ENCODE results near the gene MACC1. TPM values are rescaled to one million over a fixed set of nuclear protein-coding genes. Genes with fewer than 3 reads are reported as not detected.

MACC1 gene
- polyA plus RNA-seq, 2 donors = 4.9 to 5.6 TPM

DNA sequence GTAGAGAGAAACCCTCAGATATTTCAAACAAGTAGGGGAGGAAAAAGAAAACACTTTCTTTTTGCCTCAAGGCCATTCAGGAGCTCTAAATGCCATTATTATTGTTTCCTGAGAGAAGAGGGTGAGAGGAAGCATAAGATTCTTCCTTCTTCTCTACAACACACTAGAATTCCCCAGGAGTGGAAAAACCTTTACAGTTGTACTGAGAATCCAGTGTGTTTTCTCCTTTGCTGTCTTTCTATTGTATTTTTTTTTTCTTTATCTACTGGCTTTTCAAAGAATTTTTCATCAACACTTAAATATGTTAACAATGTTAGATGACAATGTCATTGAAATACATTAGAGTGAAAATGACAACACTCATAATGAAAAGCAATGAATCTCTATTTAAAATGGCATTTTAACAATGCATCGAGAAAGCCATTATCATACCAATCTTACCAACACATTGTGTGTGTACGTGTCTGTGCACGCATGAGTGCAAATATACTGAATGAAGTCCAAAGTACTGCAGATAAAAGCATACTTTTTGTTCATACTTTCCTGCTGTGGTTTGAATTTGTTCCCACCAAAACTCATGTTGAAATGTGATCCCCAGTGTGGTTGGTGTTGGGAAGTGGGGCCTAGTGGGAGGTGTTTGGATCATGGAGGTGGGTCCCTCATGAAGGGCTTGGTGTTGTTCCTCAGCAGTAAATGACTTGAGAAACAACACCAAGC lies 24.2 kb upstream of the MACC1 start:
- no peaks in the 10 kb centered on the region for H3K9me3 ChIP-seq (ENCODE audit: control insufficient read depth in 2 of 2, insufficient read depth in 1 of 2, low read depth in 1 of 2, low read length in 1 of 2)
- H3K4me3 ChIP-seq (ENCODE audit: low read depth in 1 of 2, low read length in 2 of 2) = no peak overlapping the region
- no peaks in the 10 kb centered on the region for H3K4me1 ChIP-seq (ENCODE audit: control insufficient read depth in 2 of 2, insufficient read depth in 2 of 2, low read length in 1 of 2)
- no peaks in the 10 kb centered on the region for H3K36me3 ChIP-seq (ENCODE audit: control insufficient read depth in 2 of 2, insufficient read depth in 2 of 2, low read length in 1 of 2)
- 50 to 51% methylated on average over 3 of the region's 3 CpGs for WGBS, 2 donors
- H3K27me3 ChIP-seq (ENCODE audit: control insufficient read depth in 1 of 2, insufficient read depth in 2 of 2, low read length in 2 of 2) = no peaks in the 10 kb centered on the region
- peak overlapping the region in 1 of 2 donors; percentile 66 for H3K27ac ChIP-seq (ENCODE audit: low read depth in 2 of 2, low read length in 1 of 2)

DNA sequence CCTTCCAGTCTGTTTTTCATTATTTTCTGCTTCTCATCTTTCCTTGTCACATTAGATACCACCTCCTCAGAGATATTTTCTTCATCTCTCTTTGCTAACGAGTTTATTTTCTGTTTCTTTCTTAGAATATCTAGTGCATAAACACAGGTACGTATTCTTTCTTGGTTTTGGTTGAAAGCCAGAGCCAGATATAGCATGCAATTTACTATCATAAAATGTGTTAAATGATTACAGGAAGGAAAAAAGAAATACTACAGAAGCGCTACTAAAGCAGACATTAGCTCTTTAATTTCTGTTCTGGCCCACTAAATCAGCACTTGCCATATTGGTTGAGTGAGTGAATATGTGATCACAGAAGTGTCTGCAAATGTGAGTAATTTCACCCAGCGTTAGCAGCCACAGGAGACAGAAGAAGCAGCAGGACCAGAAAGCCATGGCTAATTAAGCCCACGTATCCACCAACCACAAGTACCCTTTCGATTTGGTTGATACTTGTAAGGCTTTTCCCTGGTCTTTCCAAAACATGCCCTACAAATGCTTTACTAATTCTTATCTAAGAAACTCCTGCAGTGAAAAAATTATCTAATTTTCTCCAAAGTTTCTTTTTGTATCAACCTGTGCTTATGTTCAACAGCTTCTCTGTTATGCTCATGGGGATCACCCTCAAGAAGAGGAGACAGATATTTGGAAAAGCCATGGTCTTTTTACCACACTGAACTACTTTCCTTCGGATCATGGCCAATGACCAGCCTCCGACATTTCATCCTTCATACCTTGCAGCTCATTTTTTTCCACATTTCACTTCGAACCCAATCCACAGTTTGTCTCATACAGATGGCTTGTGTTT lies 23.1 kb upstream of the MACC1 start:
- no peaks in the 10 kb centered on the region for H3K27me3 ChIP-seq (ENCODE audit: control insufficient read depth in 1 of 2, insufficient read depth in 2 of 2, low read length in 2 of 2)
- no peak overlapping the region for H3K27ac ChIP-seq (ENCODE audit: low read depth in 2 of 2, low read length in 1 of 2)
- H3K4me3 ChIP-seq (ENCODE audit: low read depth in 1 of 2, low read length in 2 of 2) = no peak overlapping the region
- H3K9me3 ChIP-seq (ENCODE audit: control insufficient read depth in 2 of 2, insufficient read depth in 1 of 2, low read depth in 1 of 2, low read length in 1 of 2) = no peaks in the 10 kb centered on the region
- WGBS, 2 donors = 83 to 87% methylated on average over 9 of the region's 9 CpGs
- H3K36me3 ChIP-seq (ENCODE audit: control insufficient read depth in 2 of 2, insufficient read depth in 2 of 2, low read length in 1 of 2) = no peaks in the 10 kb centered on the region
- H3K4me1 ChIP-seq (ENCODE audit: control insufficient read depth in 2 of 2, insufficient read depth in 2 of 2, low read length in 1 of 2) = no peaks in the 10 kb centered on the region

DNA sequence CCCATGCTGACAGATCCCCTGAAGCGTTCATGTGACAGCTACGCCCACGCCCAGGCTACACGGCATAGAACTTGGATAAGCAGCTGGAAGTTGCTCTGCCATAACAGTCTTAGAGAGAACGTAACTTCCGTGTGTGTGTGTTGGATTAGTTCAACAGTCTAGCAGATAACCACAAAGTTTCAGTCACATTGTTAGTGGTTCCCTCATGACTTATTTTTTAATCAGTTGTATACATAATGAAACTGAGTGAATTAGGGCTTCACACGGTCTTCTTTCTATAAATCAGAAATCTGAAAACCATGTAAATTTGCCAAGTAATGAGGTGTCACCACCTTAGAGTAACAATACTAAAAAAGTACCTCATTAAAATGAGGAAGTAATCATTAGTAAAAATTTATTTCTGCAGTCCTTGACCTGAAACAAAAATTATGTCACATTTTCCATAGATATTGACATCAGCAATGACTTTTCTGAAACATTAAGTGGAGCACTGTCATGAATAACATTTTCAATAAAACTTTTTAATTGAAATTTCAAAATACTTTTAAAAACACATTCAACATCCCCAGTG lies 21.7 kb upstream of the MACC1 start:
- Histone ChIP-seq H3K4me3 (ENCODE audit: low read depth in 1 of 2, low read length in 2 of 2) (no peak overlapping the region), H3K9me3 (ENCODE audit: control insufficient read depth in 2 of 2, insufficient read depth in 1 of 2, low read depth in 1 of 2, low read length in 1 of 2) (no peaks in the 10 kb centered on the region), H3K36me3 (ENCODE audit: control insufficient read depth in 2 of 2, insufficient read depth in 2 of 2, low read length in 1 of 2) (no peaks in the 10 kb centered on the region), H3K27me3 (ENCODE audit: control insufficient read depth in 1 of 2, insufficient read depth in 2 of 2, low read length in 2 of 2) (no peaks in the 10 kb centered on the region), H3K27ac (ENCODE audit: low read depth in 2 of 2, low read length in 1 of 2) (no peak overlapping the region), H3K4me1 (ENCODE audit: control insufficient read depth in 2 of 2, insufficient read depth in 2 of 2, low read length in 1 of 2) (no peaks in the 10 kb centered on the region)
- WGBS, 2 donors = 59 to 68% methylated on average over 7 of the region's 7 CpGs

- H3K27ac ChIP-seq (ENCODE audit: low read depth in 2 of 2, low read length in 1 of 2) = no peak overlapping the region
- H3K9me3 ChIP-seq (ENCODE audit: control insufficient read depth in 2 of 2, insufficient read depth in 1 of 2, low read depth in 1 of 2, low read length in 1 of 2) = no peaks in the 10 kb centered on the region
- no peaks in the 10 kb centered on the region for H3K36me3 ChIP-seq (ENCODE audit: control insufficient read depth in 2 of 2, insufficient read depth in 2 of 2, low read length in 1 of 2)
- no peak overlapping the region for H3K4me3 ChIP-seq (ENCODE audit: low read depth in 1 of 2, low read length in 2 of 2)
- WGBS, 2 donors = 86% methylated on average over 7 of the region's 7 CpGs
- H3K4me1 ChIP-seq (ENCODE audit: control insufficient read depth in 2 of 2, insufficient read depth in 2 of 2, low read length in 1 of 2) = no peaks in the 10 kb centered on the region
- no peaks in the 10 kb centered on the region for H3K27me3 ChIP-seq (ENCODE audit: control insufficient read depth in 1 of 2, insufficient read depth in 2 of 2, low read length in 2 of 2)
Measured at GRCh38 chr7:20238194-20238753, 21.1 kb upstream of the MACC1 start.

DNA sequence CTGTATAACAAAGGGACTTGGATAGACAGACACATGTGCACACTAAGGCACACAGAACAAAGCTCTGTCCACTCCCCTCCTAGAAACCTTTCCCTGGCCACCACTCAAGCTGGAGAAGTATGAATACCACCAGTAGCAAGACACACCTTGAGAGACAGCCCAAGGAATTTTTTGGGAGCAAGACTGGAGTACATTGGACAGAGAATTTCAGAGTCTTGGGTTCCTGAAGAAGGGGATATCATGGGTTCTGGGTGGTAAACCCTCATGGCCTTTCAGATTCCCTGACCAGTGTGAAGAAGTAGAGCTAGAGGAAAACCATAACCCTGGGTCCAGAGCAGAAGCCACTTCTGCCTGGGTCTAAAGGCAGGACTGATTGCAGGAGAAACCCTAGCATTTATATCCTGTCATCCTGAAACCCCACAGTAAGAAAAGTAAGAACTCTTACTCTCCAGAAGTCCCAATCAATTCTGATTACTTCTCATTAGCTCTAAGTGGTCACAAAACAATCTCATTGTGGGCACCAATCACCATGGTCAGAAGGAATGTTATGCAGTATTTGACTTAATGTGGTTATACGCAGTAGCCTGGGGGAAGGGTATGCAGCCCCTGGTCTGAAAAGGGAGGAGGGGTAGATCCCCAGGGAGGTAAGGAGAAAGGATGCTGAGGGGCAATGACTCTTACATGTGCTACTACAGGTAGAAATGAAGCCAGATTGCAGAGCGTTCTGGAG lies 20.4 kb upstream of the MACC1 start:
- H3K4me3 ChIP-seq (ENCODE audit: low read depth in 1 of 2, low read length in 2 of 2) = no peak overlapping the region
- no peaks in the 10 kb centered on the region for H3K9me3 ChIP-seq (ENCODE audit: control insufficient read depth in 2 of 2, insufficient read depth in 1 of 2, low read depth in 1 of 2, low read length in 1 of 2)
- 82 to 89% methylated on average over 2 of the region's 2 CpGs for WGBS, 2 donors
- H3K36me3 ChIP-seq (ENCODE audit: control insufficient read depth in 2 of 2, insufficient read depth in 2 of 2, low read length in 1 of 2) = no peaks in the 10 kb centered on the region
- no peaks in the 10 kb centered on the region for H3K27me3 ChIP-seq (ENCODE audit: control insufficient read depth in 1 of 2, insufficient read depth in 2 of 2, low read length in 2 of 2)
- no peaks in the 10 kb centered on the region for H3K4me1 ChIP-seq (ENCODE audit: control insufficient read depth in 2 of 2, insufficient read depth in 2 of 2, low read length in 1 of 2)
- peak overlapping the region in 1 of 2 donors; percentile 23 for H3K27ac ChIP-seq (ENCODE audit: low read depth in 2 of 2, low read length in 1 of 2)

DNA sequence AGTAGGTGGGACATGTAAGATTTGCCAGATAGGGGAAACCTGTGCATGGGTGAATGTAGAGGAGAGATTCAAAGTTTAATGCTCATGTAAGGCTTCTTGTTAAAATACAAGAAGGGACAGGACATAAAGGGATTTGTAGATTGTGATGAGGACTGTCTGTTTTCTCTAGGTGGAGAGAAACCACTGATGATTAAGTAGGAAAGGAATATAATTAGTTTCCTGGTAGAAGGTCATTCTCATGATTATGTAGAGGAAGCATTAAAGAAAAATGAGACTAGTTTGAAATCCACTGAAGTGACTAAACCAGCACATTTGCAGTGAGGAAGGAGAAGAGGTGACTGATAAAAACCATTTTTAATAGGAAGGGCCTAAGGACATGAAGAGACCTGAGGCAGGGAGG lies 19.6 kb upstream of the MACC1 start:
- Histone ChIP-seq H3K27me3 (ENCODE audit: control insufficient read depth in 1 of 2, insufficient read depth in 2 of 2, low read length in 2 of 2) (no peaks in the 10 kb centered on the region), H3K4me1 (ENCODE audit: control insufficient read depth in 2 of 2, insufficient read depth in 2 of 2, low read length in 1 of 2) (no peaks in the 10 kb centered on the region), H3K36me3 (ENCODE audit: control insufficient read depth in 2 of 2, insufficient read depth in 2 of 2, low read length in 1 of 2) (no peaks in the 10 kb centered on the region), H3K27ac (ENCODE audit: low read depth in 2 of 2, low read length in 1 of 2) (no peak overlapping the region), H3K4me3 (ENCODE audit: low read depth in 1 of 2, low read length in 2 of 2) (no peak overlapping the region), H3K9me3 (ENCODE audit: control insufficient read depth in 2 of 2, insufficient read depth in 1 of 2, low read depth in 1 of 2, low read length in 1 of 2) (no peaks in the 10 kb centered on the region)

DNA sequence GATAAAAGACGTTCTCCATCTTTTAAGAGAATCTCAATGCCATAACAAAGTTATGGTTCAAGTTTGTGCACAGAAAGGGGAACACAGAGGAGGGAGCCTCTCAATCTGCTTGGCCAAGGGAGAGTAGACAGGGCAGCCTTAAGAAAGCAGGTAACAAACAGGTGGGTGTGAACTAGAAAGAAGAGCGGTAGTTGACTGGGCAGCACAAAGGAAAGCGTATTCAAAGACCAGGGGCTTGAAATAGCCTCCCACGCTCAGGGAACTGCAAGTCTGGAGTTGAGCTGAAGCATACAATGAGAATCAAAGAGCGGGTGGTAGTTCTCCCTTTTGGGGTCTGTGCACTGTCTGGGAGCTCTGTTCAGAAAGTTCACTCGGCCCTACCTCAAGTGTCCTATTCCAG lies 18.9 kb upstream of the MACC1 start:
- Histone ChIP-seq H3K4me3 (ENCODE audit: low read depth in 1 of 2, low read length in 2 of 2) (no peak overlapping the region), H3K36me3 (ENCODE audit: control insufficient read depth in 2 of 2, insufficient read depth in 2 of 2, low read length in 1 of 2) (no peaks in the 10 kb centered on the region), H3K27me3 (ENCODE audit: control insufficient read depth in 1 of 2, insufficient read depth in 2 of 2, low read length in 2 of 2) (no peaks in the 10 kb centered on the region), H3K9me3 (ENCODE audit: control insufficient read depth in 2 of 2, insufficient read depth in 1 of 2, low read depth in 1 of 2, low read length in 1 of 2) (no peaks in the 10 kb centered on the region), H3K4me1 (ENCODE audit: control insufficient read depth in 2 of 2, insufficient read depth in 2 of 2, low read length in 1 of 2) (no peaks in the 10 kb centered on the region), H3K27ac (ENCODE audit: low read depth in 2 of 2, low read length in 1 of 2) (no peak overlapping the region)
- WGBS, 2 donors = 94 to 95% methylated on average over 6 of the region's 6 CpGs

GRCh38 chr7:20235288-20235687 lies 18.1 kb upstream of the MACC1 start:
- no peaks in the 10 kb centered on the region for H3K36me3 ChIP-seq (ENCODE audit: control insufficient read depth in 2 of 2, insufficient read depth in 2 of 2, low read length in 1 of 2)
- WGBS, 2 donors = 55 to 77% methylated on average over 4 of the region's 4 CpGs
- H3K4me1 ChIP-seq (ENCODE audit: control insufficient read depth in 2 of 2, insufficient read depth in 2 of 2, low read length in 1 of 2) = no peaks in the 10 kb centered on the region
- no peak overlapping the region for H3K4me3 ChIP-seq (ENCODE audit: low read depth in 1 of 2, low read length in 2 of 2)
- no peak overlapping the region for H3K27ac ChIP-seq (ENCODE audit: low read depth in 2 of 2, low read length in 1 of 2)
- no peaks in the 10 kb centered on the region for H3K27me3 ChIP-seq (ENCODE audit: control insufficient read depth in 1 of 2, insufficient read depth in 2 of 2, low read length in 2 of 2)
- no peaks in the 10 kb centered on the region for H3K9me3 ChIP-seq (ENCODE audit: control insufficient read depth in 2 of 2, insufficient read depth in 1 of 2, low read depth in 1 of 2, low read length in 1 of 2)

DNA sequence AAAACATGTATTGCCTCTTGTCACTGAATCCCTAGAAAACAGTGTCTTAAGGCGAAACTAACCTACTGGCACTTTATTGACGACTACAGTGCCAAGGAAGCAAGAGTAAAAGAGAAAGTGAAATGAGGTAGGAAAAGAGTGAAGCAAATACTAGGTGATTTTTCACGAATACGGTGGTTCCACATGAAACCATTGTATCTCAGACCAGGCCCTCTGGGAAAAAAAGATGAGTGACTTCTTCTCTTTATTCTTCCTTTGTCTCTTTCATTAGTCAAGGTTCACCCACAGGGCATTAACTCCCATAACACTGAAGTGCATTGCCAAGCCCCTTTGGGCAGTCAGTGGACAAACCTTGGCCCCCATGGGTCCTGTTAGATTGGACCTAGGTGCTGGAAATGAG lies 16.2 kb upstream of the MACC1 start:
- H3K27me3 ChIP-seq (ENCODE audit: control insufficient read depth in 1 of 2, insufficient read depth in 2 of 2, low read length in 2 of 2) = no peaks in the 10 kb centered on the region
- H3K4me1 ChIP-seq (ENCODE audit: control insufficient read depth in 2 of 2, insufficient read depth in 2 of 2, low read length in 1 of 2) = no peaks in the 10 kb centered on the region
- WGBS, 2 donors = 82 to 91% methylated on average over 4 of the region's 4 CpGs

More for the DNA sequence above, 16.2 kb upstream of the MACC1 start:
- no peaks in the 10 kb centered on the region for H3K9me3 ChIP-seq (ENCODE audit: control insufficient read depth in 2 of 2, insufficient read depth in 1 of 2, low read depth in 1 of 2, low read length in 1 of 2)
- no peak overlapping the region for H3K27ac ChIP-seq (ENCODE audit: low read depth in 2 of 2, low read length in 1 of 2)
- no peak overlapping the region for H3K4me3 ChIP-seq (ENCODE audit: low read depth in 1 of 2, low read length in 2 of 2)
- H3K36me3 ChIP-seq (ENCODE audit: control insufficient read depth in 2 of 2, insufficient read depth in 2 of 2, low read length in 1 of 2) = no peaks in the 10 kb centered on the region
